HG03521 (cell line): ENCODE measurements around the gene PCNT.
"Not testable (repeated sequence)": the region's sequence is repeated elsewhere in the genome, so short reads cannot be mapped to it uniquely, and the experiment has no call there.

Experiments used
- ATAC-seq: cut with Tn5 transposase; IDR thresholded peaks from one replicate; pipeline ENCODE4 v1.9.1; 2021; ENCODE audit warnings: mild to moderate bottlenecking, moderate library complexity; ENCODE audit not compliant: unreplicated experiment

The PCNT gene

DNA sequence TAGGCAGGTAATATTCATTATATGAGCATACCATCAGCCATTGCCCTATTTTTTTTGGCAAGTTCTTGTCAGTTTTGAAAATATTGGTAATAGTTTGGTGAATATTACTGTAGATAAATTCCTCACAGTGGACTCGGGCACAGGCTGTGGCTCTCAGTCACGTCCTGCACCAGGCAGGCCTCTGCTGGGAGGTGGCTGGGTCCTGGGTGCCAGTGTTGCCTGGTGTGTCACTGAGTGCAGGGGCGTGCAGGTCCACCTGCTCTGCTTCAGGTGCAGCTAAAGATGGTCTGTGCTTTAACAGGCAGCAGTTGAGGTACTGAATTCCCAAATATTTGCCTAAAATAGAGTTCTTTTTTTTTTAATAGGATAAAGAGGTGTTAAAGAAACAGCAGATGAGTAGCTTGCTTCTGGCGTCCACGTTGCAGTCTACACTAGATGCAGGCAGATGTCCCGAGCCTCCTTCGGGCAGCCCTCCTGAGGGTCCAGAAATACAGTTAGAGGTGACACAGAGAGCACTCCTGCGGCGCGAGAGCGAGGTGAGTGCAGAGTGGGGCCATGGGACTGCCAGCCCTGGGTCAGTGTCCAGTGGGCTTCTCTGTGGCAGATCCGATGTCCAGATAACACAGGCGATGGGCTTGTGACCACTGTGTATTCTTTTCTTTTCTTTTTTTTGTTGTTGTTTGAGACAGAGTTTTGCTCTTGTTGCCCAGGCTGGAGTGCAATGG lies 77.4 kb downstream of the PCNT start:
- ATAC-seq = no peak

DNA sequence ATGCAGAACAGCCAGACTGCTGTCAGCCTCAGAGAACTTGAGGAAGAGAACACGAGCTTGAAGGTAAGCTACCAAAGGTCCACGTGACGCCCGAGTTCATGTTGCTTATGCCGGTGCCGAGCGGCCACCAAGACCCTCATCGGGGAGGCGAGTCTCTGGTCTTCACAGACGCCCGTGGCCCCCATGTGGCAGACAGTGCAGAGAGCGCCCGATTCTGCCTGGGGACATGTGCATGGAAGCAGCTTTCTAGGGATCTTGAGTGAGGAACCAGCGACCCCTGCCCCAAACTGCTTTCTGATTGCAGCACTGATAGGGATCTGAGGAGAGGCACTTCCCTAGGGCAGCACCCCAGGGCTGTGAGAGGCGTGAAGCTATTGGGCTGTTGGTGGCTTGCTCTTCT lies 78.5 kb downstream of the PCNT start:
- no peak for ATAC-seq

DNA sequence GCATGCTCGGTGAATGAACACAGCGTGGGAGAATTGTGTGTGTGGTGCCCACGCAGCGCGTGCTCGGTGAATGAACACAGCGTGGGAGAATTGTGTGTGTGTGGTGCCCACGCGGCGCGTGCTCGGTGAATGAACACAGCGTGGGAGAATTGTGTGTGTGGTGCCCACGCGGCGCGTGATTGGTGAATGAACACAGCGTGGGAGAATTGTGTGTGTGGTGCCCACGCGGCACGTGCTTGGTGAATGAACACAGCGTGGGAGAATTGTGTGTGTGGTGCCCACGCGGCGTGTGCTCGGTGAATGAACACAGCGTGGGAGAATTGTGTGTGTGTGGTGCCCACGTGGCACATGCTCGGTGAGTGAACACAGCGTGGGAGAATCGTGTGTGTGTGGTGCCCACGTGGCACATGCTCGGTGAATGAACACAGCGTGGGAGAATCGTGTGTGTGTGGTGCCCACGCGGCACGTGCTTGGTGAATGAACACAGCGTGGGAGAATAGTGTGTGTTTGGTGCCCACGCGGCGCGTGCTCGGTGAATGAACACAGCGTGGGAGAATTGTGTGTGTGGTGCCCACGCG lies 79.4 kb downstream of the PCNT start:
- not testable (repeated sequence) for ATAC-seq

DNA sequence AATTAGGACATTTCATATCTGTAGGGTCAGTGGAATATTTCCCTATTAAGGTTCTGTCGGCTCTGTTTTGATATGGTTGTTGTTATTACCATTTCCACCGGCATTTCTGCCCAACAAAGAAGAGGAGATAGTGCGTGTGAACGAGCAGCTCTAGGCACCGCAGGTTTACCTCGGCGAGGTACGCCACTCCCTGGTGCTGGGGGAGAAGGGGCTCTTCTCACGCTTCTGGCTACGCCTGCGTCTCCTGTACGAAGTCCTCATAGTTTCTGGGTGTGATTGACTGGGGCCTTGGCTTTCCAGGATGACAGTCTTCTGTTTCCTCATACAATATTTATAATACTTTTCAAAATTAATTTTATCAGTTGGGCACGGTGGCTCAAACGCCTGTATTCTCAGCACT lies 80.3 kb downstream of the PCNT start:
- ATAC-seq = no peak

DNA sequence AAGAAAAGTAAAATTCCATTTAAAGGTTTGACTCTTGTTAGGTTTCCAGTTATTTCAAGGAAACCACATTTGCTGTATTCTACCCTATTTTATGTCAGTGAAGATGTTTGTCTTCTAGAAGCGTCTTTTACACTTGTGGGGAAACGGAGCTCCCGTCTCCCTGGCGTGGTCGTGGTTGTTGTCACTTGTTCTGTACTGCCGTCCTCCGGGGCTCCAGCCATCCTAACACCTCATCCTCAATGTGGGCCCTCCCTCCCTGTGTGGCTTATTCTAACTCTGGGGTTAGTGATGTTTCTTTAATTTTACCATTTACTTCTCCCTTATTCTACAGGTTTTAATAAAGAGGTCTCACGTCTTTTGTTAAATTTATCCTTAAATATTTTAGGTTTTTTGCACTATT lies 82.0 kb downstream of the PCNT start:
- no peak for ATAC-seq

DNA sequence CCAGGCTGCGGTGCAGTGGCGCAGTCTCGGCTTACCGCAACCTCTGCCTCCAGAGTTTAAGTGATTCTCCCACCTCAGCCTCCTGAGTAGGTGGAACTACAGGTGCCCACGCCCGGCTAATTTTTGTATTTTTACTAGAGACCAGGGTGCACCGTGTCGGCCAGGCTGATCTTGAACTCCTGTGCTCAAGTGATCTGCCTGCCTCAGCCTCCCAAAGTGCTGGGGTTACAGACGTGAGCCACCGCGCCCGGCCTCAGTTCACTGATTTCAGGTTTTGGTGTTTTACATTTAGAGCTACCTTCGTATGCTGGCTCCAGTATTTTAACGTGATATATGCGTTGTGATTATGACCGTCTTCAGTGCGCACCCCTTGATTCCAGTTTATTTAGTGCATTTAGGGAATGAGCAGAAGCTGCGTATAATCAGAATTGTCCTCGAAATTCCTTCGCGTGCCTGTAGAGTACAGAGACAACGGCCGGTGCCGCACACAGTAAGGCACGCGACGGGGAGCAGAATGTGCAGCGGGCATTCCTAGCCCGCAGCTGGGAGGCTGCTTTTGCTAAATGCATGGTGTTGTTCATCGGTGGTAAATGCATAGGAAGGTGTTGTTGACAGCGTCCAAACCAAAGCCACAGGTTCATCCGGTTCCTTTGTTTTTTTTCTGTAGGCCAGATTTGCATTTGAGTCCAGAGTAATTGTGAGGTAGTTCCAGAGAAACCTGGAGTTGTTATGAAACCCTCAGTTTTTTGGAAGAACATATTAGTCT lies 85.9 kb downstream of the PCNT start:
- no peak for ATAC-seq

DNA sequence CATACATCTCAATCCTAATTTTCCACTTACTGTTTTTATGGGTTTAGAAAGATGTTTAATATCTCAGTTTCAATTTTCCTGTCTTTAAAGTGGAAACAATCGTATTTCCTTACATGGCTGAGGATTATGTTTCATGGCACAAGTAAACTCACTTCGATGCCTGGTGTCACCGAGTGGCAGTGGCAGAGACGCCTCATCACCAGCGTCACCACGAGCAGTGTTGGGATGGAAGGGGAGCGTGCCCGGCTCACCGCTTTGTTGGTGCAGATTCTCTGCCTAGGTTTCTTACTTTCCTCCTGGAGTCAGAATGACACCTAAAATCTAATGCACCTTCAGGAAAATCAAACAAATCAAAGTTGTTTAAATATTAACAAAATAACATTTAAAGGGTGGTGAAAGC lies 86.6 kb downstream of the PCNT start:
- no peak for ATAC-seq

DNA sequence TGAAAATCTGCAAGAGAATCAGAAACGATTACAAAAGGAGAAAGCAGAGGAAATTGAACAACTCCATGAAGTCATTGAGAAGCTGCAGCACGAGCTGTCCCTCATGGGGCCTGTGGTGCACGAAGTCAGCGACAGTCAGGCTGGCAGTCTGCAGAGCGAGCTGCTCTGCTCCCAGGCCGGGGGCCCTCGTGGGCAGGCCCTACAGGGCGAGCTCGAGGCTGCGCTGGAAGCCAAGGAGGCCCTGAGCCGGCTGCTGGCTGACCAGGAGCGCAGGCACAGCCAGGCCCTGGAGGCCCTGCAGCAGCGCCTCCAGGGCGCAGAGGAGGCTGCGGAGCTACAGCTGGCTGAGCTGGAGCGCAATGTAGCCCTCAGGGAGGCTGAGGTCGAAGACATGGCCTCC lies 87.3 kb downstream of the PCNT start:
- no peak for ATAC-seq

DNA sequence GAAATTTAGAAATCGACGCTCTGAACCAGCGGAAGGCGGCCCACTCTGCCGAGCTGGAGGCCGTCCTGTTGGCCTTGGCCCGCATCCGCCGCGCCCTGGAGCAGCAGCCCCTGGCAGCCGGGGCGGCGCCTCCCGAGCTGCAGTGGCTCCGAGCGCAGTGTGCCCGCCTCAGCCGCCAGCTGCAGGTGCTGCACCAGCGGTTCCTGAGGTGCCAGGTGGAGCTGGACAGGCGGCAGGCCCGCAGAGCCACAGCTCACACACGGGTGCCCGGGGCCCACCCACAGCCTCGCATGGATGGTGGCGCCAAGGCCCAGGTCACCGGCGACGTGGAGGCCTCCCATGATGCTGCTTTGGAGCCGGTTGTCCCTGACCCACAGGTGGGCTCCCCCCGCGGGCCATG lies 87.7 kb downstream of the PCNT start:
- ATAC-seq = no peak

DNA sequence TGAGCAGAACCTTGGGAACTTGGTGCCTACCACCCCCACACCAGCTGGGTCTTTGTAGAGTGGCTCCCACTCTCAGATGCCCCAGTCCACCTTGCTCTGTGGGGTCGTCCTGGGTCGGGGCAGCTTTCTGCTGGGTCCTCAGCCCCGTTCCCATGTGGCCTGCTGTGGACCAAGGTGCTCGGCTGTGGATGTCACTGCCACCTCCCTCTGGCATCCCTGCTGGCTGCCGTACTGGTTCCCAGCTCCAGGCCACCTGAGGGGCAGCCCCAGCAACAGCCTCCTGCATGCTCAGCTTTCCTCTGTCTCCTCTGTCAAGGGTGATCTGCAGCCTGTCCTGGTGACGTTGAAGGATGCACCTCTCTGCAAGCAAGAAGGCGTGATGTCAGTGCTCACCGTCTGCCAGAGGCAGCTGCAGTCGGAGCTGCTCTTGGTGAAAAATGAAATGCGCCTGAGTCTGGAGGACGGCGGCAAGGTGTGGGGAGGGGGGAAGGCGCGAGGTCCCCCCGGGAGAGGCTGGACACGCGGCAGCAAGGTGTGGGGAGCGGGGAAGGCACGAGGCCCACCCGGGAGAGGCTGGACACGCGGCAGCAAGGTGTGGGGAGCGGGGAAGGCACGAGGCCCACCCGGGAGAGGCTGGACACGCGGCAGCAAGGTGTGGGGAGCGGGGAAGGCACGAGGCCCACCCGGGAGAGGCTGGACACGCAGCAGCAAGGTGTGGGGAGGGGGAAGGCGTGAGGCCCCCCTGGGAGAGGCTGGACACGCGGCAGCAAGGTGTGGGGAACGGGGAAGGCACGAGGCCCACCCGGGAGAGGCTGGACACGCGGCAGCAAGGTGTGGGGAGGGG lies 88.8 kb downstream of the PCNT start:
- no peak for ATAC-seq

DNA sequence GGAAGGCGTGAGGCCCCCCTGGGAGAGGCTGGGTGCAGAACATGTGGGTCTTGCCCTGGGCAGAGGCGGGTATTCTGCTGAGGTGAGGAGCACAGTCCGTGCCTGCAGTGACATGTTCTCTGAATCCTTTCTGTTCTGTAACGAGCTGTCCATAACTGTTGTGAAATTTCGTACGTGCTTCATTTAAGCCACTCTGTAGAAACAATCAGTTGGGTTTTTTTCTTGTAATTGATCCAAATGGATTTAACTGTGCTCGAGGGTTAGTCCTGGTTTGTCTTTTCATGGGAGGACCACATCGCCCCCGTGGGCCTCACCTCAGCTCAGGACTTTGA lies 89.4 kb downstream of the PCNT start:
- no peak for ATAC-seq

DNA sequence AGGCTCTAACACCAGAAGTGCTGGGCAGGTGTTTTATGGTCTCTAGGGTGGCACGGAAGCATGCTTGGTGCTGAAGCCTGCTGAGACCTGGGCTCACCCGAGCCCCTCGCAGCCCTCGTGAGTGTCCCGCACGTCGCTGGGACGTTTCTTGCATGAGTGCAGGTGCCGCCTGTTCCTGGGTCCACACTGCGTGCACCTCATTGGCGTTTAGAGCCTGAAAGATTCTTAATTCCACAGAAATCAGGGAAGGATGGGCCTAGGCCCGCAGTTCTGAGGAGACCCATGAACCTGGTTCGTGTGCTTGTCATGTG lies 91.0 kb downstream of the PCNT start:
- ATAC-seq = no peak

DNA sequence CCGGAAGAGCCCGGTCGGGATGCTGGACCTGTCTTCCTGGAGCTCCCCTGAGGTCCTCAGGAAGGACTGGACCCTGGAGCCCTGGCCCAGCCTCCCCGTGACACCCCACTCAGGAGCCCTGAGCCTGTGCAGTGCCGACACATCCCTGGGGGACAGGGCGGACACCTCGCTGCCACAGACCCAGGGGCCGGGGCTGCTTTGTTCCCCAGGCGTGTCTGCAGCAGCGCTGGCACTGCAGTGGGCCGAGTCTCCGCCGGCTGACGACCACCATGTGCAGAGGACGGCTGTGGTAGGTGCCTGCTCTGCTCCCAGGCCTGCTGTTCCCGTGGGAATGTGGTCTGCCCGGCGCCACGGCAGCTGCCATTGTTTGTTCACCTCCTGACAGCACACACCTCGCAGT lies 92.6 kb downstream of the PCNT start:
- no peak for ATAC-seq

DNA sequence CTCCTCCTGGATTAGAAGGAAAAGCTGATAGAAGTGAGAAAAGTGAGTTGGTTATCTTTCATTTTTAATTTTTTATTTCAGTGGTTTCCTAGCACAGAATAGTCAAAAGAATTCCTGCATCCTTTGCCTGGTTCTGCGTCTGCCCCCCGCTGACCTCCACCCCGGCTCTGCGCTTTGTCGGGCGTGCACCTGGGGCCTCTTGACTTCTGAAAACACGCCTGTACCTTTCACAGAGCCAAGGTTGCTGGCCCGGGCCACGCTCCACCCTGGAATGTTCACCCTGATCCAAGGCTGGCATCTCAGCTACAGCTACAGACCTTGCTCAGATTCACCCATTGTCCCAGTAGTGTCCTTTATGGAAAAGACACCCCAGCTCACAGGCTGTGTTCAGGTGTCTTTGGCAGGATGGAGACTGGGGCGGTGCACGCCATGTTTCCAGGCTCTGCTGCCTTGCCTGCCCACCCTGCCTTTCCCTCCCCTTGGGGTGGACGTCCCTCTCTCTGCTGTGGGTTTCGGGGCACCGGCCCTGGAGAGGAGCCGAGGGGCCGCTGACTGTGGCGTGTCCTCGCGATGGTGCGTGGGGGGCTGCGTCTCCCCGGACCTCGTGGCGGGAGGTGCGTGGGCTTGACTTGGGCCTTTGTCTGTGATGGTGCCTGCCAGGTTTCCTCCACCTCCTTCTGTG lies 94.5 kb downstream of the PCNT start:
- ATAC-seq = no peak

DNA sequence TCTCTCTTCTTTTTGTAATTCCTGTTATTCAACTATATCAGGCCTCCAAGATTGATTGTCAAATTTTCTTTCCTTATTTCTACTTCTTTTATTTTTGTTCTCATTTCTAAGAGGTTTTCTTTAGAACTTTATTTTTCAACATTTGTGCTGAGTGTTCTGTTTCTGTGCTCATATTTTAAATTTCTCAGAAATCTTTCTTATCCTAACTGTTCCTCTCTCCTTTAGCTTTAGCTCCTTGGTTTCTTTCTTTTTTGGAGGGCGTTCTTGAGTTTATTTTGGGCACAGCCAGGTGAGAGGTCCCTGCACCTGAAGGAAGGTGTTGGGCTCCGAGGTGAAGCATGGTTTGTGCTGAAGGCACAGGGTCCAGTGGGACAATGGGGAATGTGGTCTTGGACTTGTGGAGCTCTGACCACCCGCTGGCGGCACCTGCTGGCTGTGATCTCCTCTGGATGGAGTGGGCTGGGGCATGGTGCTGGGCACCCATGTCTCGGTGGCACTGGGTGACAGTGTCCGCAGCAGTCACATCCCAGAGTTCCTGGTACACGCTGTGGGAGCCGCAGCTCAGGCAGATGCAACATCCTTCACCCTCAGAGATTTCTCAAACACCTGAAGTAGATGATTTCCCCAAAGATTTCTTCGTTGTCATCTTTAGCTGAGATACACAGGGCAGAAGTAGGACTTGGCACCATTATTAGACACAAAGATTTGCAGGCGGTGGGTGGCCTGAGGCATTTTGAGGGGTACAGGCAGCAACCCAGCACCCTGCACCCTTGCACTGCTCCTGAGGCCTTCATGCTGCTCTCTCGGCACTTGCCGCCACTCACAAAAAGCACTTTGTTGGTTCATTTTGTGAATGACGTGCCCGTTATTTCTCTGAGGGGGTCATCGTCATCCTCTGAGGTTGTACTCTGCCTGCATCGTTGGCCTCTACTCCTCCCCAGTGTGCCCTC lies 96.6 kb downstream of the PCNT start:
- ATAC-seq = no peak

DNA sequence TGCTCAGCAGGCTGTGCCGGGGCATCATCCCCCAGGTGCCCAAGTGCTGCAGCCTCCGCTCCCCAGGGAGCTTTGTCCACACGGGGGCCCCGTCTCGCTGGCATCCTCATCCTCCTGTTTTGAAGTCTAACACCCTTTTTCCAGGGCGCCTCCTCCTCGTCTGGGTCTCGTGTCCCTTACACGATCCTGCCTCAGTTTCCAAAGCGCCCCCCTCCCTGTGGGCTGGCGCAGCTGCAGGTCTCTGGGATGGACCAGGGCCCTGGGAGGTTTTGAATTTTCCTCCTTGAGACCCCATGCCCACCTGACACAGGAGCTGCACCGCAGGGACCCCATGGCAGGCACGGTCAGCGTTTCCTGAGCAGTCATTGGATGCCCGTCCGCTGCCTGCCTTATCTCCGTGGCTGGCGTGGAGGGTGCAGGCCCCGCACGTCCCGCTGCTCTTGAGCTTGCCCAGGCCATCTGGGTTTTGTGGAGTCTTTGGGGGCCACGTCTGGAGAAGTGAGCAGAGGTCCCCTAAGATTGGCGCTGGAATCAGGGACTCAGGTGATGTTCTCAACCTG lies 97.3 kb downstream of the PCNT start:
- ATAC-seq = no peak

DNA sequence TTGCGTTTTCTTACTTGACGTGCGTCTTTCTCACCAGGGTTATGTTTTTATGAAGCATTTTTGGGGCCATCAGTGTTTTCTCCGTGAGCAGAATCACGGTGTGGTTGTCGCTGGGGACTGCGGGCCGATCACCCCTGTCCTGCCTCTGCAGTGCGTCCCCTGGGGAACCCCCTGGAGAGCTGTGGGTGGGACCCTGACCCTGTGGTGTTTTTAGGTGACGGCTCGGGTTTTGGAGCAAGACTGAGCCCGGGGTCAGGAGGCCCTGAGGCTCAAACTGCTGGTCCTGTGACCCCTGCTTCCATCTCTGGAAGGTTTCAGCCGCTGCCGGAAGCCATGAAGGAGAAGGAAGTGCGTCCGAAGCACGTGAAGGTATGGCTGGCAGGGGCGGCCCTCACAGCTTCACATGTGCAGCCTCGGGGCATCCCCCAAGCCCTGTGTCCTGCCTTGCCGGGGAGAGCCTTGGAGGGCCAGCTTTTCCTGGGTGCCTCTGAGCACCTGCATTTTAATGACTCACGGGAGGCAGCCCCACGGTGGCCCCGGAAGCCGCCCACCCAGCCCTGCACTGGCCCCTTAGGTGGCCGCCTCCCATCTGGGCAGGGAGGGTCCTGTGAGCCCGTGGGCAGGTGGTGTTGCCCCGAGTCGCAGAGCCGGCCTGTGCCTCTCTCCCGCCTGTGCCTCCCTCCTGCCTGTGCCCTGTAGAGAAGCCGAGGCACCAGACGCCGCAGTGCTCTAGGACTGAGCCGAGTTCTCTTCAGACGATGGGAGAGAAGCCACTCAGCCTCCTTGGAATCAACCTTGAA lies 98.0 kb downstream of the PCNT start:
- no peak for ATAC-seq

DNA sequence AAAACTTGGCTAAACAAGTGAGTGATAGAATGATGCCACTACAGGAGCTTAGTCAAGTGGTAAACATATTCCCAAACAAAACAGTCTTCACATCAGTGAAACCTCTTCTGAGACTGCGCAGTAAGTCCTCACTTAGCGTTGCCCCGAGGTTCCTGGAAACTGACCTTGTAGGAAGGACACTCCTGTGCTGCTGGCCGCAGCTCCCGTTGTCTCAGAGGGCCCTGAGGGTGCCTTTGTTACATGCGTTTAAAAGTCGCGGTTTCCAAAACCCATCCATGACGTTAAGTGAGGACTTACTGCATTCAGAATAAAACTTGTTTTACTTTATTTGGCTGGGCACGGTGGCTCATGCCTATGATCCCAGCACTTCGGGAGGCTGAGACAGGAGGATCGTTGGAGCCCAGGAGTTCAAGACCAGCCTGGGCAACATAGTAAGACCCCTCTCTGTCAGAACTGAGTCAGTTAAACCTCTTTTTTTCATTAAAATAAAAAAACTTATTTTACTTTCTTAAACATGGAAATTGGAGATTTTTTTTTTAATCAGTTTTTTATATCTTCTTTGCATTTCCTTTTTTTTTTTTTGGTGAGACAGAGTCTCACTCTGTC lies 98.8 kb downstream of the PCNT start:
- no peak for ATAC-seq
